HFFc6 (cell line): Measurements from ENCODE around the gene ZCCHC7. TPM values are rescaled to one million over a fixed set of nuclear protein-coding genes. Genes with fewer than 3 reads are reported as not detected.

Experiments used
- DNase-seq: peaks from one replicate; pipeline ENCODE4 v3.0.0-alpha.2; 2018
- H3K27ac Mint-ChIP-seq: 2 replicates; pipeline ENCODE4 v1.8.0; 2020; ENCODE audit warnings: mild to moderate bottlenecking, mixed read lengths
- H3K27me3 Mint-ChIP-seq: 2 replicates; pipeline ENCODE4 v1.8.0; 2021; ENCODE audit warnings: mild to moderate bottlenecking, moderate library complexity, mixed read lengths; ENCODE audit not compliant: insufficient read depth
- H3K36me3 Mint-ChIP-seq: 2 replicates; pipeline ENCODE4 v1.8.0; 2021; ENCODE audit warnings: low read depth, mixed read lengths
- H3K4me1 Mint-ChIP-seq: 2 replicates; pipeline ENCODE4 v1.8.0; 2020; ENCODE audit warnings: low read depth, mixed read lengths
- H3K4me3 Mint-ChIP-seq: 2 replicates; pipeline ENCODE4 v1.8.0; 2020; ENCODE audit warnings: mild to moderate bottlenecking, moderate library complexity, mixed read lengths
- H3K9me3 Mint-ChIP-seq: 2 replicates; pipeline ENCODE4 v1.8.0; 2020; ENCODE audit warnings: mild to moderate bottlenecking, mixed read lengths
- total RNA-seq, 6 experiments: library from RNA; stranded (reverse); fragmentation: NEBNext Ultra II Directional; extraction: Animal tissue kit (Norgen Biotek cat#: 25700); gene quantifications; 2 replicates in 1 of 6; 3 replicates in 5 of 6; pipeline ENCODE4 v1.2.3, GENCODE V29; 2021
- TF ChIP-seq, protein P1 (sequence below): fragments of 200-600 bp; sonication (generic); IDR thresholded peaks from 2 replicates; pipeline ENCODE4 v1.5.0; 2021; ENCODE audit warnings: antibody characterized with exemption, mild to moderate bottlenecking

Gene ZCCHC7
- total RNA-seq, 6 experiments from 2014 or later, result 18.5 to 22.9 (median 18.8) TPM

DNA sequence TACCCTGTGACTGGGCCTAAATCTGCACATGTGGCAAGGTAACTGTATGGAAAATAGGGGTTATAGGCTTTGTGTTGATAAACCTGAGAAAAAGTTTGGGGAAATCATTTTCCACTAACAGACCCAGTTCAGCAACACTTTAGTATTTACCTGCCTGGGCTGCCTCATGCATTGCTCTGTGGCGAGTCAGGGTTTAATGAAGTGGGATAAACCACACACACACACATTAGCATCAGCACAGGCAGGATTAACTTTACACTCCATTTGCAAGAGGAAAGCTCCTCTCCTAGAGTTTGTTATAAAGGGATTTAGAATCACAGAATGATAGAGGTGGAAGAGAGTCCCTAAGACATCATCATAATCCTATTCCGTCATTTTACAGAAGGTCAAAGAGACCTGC lies 20.0 kb upstream of the ZCCHC7 start:
- TF ChIP-seq, protein P1, sequence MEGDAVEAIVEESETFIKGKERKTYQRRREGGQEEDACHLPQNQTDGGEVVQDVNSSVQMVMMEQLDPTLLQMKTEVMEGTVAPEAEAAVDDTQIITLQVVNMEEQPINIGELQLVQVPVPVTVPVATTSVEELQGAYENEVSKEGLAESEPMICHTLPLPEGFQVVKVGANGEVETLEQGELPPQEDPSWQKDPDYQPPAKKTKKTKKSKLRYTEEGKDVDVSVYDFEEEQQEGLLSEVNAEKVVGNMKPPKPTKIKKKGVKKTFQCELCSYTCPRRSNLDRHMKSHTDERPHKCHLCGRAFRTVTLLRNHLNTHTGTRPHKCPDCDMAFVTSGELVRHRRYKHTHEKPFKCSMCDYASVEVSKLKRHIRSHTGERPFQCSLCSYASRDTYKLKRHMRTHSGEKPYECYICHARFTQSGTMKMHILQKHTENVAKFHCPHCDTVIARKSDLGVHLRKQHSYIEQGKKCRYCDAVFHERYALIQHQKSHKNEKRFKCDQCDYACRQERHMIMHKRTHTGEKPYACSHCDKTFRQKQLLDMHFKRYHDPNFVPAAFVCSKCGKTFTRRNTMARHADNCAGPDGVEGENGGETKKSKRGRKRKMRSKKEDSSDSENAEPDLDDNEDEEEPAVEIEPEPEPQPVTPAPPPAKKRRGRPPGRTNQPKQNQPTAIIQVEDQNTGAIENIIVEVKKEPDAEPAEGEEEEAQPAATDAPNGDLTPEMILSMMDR, result no peak
- no peaks in the 10 kb centered on the region for H3K36me3 Mint-ChIP-seq
- H3K9me3 Mint-ChIP-seq, result no peaks in the 10 kb centered on the region
- no peak for DNase-seq
- H3K27me3 Mint-ChIP-seq, result peaks cover 4% of the 10 kb centered on the region
- peaks cover 13% of the 10 kb centered on the region for H3K4me1 Mint-ChIP-seq
- no peak overlapping the region for H3K27ac Mint-ChIP-seq
- H3K4me3 Mint-ChIP-seq, result no peak overlapping the region

DNA sequence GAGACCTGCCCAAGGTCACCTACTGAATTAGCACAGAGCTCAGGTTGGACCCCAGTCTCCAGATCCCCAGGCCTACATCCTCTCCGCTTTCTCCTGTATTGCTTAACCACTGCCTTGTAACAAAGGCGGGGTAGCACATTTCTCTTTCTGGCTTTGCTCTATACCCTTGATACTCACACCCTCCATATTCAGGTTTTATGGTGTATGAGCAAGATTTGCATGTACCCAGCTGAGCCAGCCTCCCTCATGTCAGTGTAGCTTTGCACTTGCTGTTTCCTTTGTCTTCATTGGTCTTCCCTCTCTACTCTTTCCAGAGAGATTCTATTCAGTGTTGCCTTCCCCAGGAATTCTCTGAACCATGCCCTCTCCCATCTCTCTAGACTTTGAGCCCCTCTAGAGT lies 19.6 kb upstream of the ZCCHC7 start:
- H3K27me3 Mint-ChIP-seq, result peaks cover 4% of the 10 kb centered on the region
- H3K27ac Mint-ChIP-seq, result no peak overlapping the region
- H3K9me3 Mint-ChIP-seq, result no peaks in the 10 kb centered on the region
- H3K36me3 Mint-ChIP-seq, result no peaks in the 10 kb centered on the region
- no peak overlapping the region for H3K4me3 Mint-ChIP-seq
- peaks cover 17% of the 10 kb centered on the region for H3K4me1 Mint-ChIP-seq
- TF ChIP-seq, protein P1, result no peak
- DNase-seq, result no peak

DNA sequence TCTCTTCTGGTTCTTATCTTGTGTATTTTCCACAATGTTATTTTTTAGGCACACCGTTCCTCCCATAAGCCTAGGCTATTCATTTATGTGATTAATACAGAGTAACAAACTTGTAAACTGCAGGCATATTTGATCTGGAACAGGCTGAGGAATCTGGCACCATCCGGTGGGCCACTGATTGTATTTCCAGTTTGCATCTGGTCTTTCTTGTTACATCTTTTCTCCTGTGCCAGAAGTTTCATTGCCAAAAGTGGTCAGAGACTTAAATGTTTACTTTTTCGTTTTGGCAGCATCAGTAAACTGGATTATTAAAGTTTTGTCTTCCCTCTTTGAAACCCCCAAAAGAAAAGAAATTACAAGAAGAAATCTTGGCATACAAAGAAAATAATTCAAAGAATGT lies 17.9 kb upstream of the ZCCHC7 start:
- Mint-ChIP-seq H3K9me3 (no peaks in the 10 kb centered on the region), H3K27me3 (peaks cover 4% of the 10 kb centered on the region), H3K36me3 (no peaks in the 10 kb centered on the region), H3K4me3 (no peak overlapping the region), H3K27ac (no peak overlapping the region), H3K4me1 (peaks cover 17% of the 10 kb centered on the region)
- no peak for DNase-seq
- TF ChIP-seq, protein P1, result no peak

DNA sequence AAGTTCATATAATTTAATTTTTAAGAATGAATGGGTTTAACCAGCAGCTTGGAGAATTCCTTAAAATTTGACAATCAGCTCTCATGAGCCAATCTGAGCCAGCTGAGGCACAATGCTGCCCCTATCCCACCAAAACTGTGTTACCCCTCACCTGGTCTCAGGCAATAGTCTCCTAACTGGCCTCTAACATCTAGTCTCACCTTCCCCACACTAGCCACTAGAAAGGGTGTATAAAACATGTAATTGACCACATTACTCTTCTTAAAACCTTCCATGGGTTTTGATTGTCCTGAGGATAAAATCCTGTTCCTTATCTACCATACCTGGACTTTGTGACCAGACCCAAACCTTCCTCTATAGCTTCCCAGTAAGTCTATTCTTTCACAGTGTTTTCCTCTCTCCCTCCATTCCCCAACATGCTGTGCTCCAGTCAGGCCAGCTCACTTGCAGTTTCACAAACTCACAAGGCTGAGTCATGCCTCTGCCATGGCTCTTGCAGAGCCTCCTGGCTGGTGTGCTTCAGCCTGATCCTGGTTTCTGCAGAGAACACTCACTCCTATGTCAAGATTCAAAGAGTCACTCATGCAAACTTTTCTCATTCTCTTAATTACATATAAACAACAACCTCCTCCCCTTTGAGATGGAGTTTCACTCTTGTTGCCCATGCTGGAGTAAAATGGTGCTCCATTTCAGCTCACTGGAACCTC lies 16.0 kb upstream of the ZCCHC7 start:
- Mint-ChIP-seq H3K36me3 (no peaks in the 10 kb centered on the region), H3K27me3 (peaks cover 4% of the 10 kb centered on the region), H3K4me1 (peaks cover 17% of the 10 kb centered on the region), H3K4me3 (peak overlapping the region; percentile 6; the same call in 1 of the 2 replicates), H3K27ac (peak overlapping the region; percentile 87), H3K9me3 (no peaks in the 10 kb centered on the region)
- TF ChIP-seq, protein P1, result no peak
- DNase-seq, result peak; percentile 80

DNA sequence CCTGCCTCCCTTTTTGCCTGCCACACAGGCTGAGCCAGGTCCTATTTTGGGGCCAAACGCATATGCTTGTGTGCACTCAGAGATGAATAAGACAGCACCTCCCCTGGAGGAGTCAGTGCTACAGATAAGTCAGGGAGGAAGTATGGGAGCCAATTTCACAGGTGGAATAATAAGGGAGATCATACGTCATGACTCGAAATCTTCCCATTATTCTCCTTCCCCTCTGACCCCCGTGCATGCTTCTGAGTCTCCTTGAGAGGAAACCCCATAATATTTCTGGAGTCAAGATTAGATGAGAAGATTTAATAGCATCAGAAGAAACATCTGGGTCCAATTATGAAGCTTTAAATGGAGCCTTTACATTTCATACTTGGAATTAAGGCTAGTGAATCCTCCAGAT lies 15.1 kb upstream of the ZCCHC7 start:
- Mint-ChIP-seq H3K27me3 (peaks cover 4% of the 10 kb centered on the region), H3K4me3 (no peak overlapping the region), H3K9me3 (no peaks in the 10 kb centered on the region), H3K27ac (peak overlapping the region; percentile 87), H3K4me1 (peaks cover 17% of the 10 kb centered on the region), H3K36me3 (no peaks in the 10 kb centered on the region)
- DNase-seq, result peak; percentile 15
- TF ChIP-seq, protein P1, result no peak
